ENCODE data around the gene OSCP1. TPM values are rescaled to one million over a fixed set of nuclear protein-coding genes. Genes with fewer than 3 reads are reported as not detected.

Gene OSCP1
- 10 to 100 TPM in 1 of 2 donors, 1 to 10 TPM in 1; 9.3 to 10.4 TPM for total RNA-seq
- 10 to 100 TPM; 13.5 to 23.4 (median 18.1) TPM for polyA plus RNA-seq (ENCODE audit: insufficient read length in 6 of 6)
- long read RNA-seq, donor 1, partial matches to known transcripts = 0 of 4 reads
- long read RNA-seq, donor 1, other reads (novel, unspliced or antisense) = 0 of 4 reads
- long read RNA-seq, donor 2, transcript OSCP1-201 (10 exons, 1,455 nt) = major isoform, 5 of 8 reads
- long read RNA-seq, donor 2, partial matches to known transcripts = 0 of 8 reads
- long read RNA-seq, donor 2, other reads (novel, unspliced or antisense) = 0 of 8 reads
- long read RNA-seq, donor 3, partial matches to known transcripts = 0 of 3 reads
- long read RNA-seq, donor 3, other reads (novel, unspliced or antisense) = 0 of 3 reads
- long read RNA-seq, donor 4, partial matches to known transcripts = 2 of 7 reads
- long read RNA-seq, donor 4, other reads (novel, unspliced or antisense) = 1 of 7 reads
- long read RNA-seq, donor 5, partial matches to known transcripts = 0 of 7 reads
- long read RNA-seq, donor 5, other reads (novel, unspliced or antisense) = 0 of 7 reads
- long read RNA-seq, donor 6, transcript OSCP1-201 (10 exons, 1,455 nt) = major isoform, 6 of 8 reads
- long read RNA-seq, donor 6, partial matches to known transcripts = 0 of 8 reads
- long read RNA-seq, donor 6, other reads (novel, unspliced or antisense) = 0 of 8 reads
- long read RNA-seq, donor 7, partial matches to known transcripts = 0 of 3 reads
- long read RNA-seq, donor 7, other reads (novel, unspliced or antisense) = 0 of 3 reads
- long read RNA-seq, donor 8, transcript OSCP1-201 (10 exons, 1,455 nt) = major isoform, 6 of 7 reads
- long read RNA-seq, donor 8, partial matches to known transcripts = 0 of 7 reads
- long read RNA-seq, donor 8, other reads (novel, unspliced or antisense) = 0 of 7 reads
- long read RNA-seq, donor 9 = 0 reads
- long read RNA-seq, donor 10, transcript OSCP1-201 (10 exons, 1,455 nt) = major isoform, 16 of 16 reads
- long read RNA-seq, donor 10, partial matches to known transcripts = 0 of 16 reads
- long read RNA-seq, donor 10, other reads (novel, unspliced or antisense) = 0 of 16 reads
- long read RNA-seq, donor 11, partial matches to known transcripts = 0 of 2 reads
- long read RNA-seq, donor 11, other reads (novel, unspliced or antisense) = 0 of 2 reads
- long read RNA-seq, donor 12, partial matches to known transcripts = 0 of 5 reads
- long read RNA-seq, donor 12, other reads (novel, unspliced or antisense) = 0 of 5 reads

- Histone ChIP-seq H3K36me3 (peaks cover 0 to 15% of the 10 kb centered on the region in 2 donors), H3K27me3 (no peaks in the 10 kb centered on the region), H3K9me3 (no peaks in the 10 kb centered on the region), H3K4me1 (peaks cover 0 to 26% of the 10 kb centered on the region in 2 donors), H3K4me3 (peak within 1 kb of the TSS; percentile 45 to 67), H3K27ac (peak within 1 kb of the TSS; percentile 98)
- intact Hi-C loops (cut with DNase I) = no loop called here
- no peak for TF ChIP-seq CTCF (IDR thresholded peaks at IDR 0.05)
- ATAC-seq (peak; percentile 99), DNase-seq (peak; percentile 96 to 98 (median 97))
Observed at GRCh38 chr1:36450270-36450918, at the start of gene OSCP1. Gene OSCP1 (minus strand): TSS chr1:36450451. CDS start chr1:36450369, 82 bp downstream.

- H3K27me3 ChIP-seq = no peaks in the 10 kb centered on the region
- ATAC-seq (no peak), DNase-seq (no peak)
- no peaks in the 10 kb centered on the region for H3K4me1 ChIP-seq
- H3K9me3 ChIP-seq = no peaks in the 10 kb centered on the region
- H3K4me3 ChIP-seq = no peak overlapping the region
- no peak for TF ChIP-seq CTCF (IDR thresholded peaks at IDR 0.05)
- intact Hi-C loops (cut with DNase I) = no loop called here
- no peak overlapping the region for H3K27ac ChIP-seq
- H3K36me3 ChIP-seq = no peaks in the 10 kb centered on the region
Observed at GRCh38 chr1:36497207-36497606, 47.0 kb upstream of the OSCP1 start.

- Histone ChIP-seq H3K4me1 (no peaks in the 10 kb centered on the region), H3K27ac (no peak overlapping the region), H3K9me3 (no peaks in the 10 kb centered on the region), H3K4me3 (no peak overlapping the region), H3K36me3 (no peaks in the 10 kb centered on the region), H3K27me3 (no peaks in the 10 kb centered on the region)
- intact Hi-C loops (cut with DNase I) = no loop called here
- ATAC-seq (no peak), DNase-seq (no peak)
- TF ChIP-seq CTCF (IDR thresholded peaks at IDR 0.05) = no peak
Observed at GRCh38 chr1:36494971-36495370, 44.7 kb upstream of the OSCP1 start.

GRCh38 chr1:36493524-36493923 lies 43.3 kb upstream of the OSCP1 start:
- DNase-seq (no peak), ATAC-seq (no peak)
- no peaks in the 10 kb centered on the region for H3K27me3 ChIP-seq
- no peaks in the 10 kb centered on the region for H3K9me3 ChIP-seq
- no peaks in the 10 kb centered on the region for H3K36me3 ChIP-seq
- peaks cover 4 to 10% of the 10 kb centered on the region in 2 donors for H3K4me1 ChIP-seq
- H3K4me3 ChIP-seq = no peak overlapping the region
- no peak overlapping the region for H3K27ac ChIP-seq
- intact Hi-C loops (cut with DNase I) = no loop called here
- TF ChIP-seq CTCF (IDR thresholded peaks at IDR 0.05) = no peak
